Vagina (tissue), 2 donors: ENCODE measurements around the gene KATNAL1. TPM values are rescaled to one million over a fixed set of nuclear protein-coding genes. Genes with fewer than 3 reads are reported as not detected.

Experiments used
- DNase-seq, 2 donors: peaks; one replicate each; pipeline ENCODE4 v3.0.0-alpha.2; 2017; ENCODE audit errors: extremely low spot score in 2 of 2
- H3K27ac ChIP-seq: fragments of 200-600 bp; sonication (generic); one replicate; pipeline ENCODE4 v1.5.1; 2019
- H3K27me3 ChIP-seq: fragments of 200-600 bp; sonication (generic); one replicate; pipeline ENCODE4 v1.5.1; 2019
- H3K36me3 ChIP-seq, 2 donors: fragments of 200-600 bp; sonication (generic); one replicate each; pipeline ENCODE4 v1.5.1; 2017 to 2019
- H3K4me1 ChIP-seq: fragments of 200-600 bp; sonication (generic); one replicate; pipeline ENCODE4 v1.5.1; 2019
- H3K4me3 ChIP-seq, 2 donors: fragments of 200-600 bp; sonication (generic); 1 replicate in 1 of 2; 2 replicates in 1 of 2; pipeline ENCODE4 v1.5.1; 2016 to 2019
- H3K9me3 ChIP-seq: fragments of 200-600 bp; sonication (generic); one replicate; pipeline ENCODE4 v1.5.1; 2019
- POLR2A ChIP-seq, 2 donors: fragments of 450-650 bp; IDR thresholded peaks; one replicate each; pipeline ENCODE4 v1.6.1; 2017; ENCODE audit warnings: antibody characterized with exemption in 2 of 2, mild to moderate bottlenecking in 2 of 2, moderate library complexity in 2 of 2
- POLR2AphosphoS5 ChIP-seq, 2 donors: sonication (generic); formaldehyde crosslinking; IDR thresholded peaks; one replicate each; pipeline ENCODE4 v1.9.0; 2017; ENCODE audit warnings: antibody characterized with exemption in 2 of 2, mild to moderate bottlenecking in 2 of 2, low read depth in 1 of 2; ENCODE audit not compliant: insufficient read depth in 1 of 2
- intact Hi-C: fragments of 100-400 bp; cut with DNase I; formaldehyde crosslinking; loops from one replicate; pipeline ENCODE4 v1.15.1; 2023
- small RNA-seq: library from RNA; depleted of rRNA; stranded (forward); fragments of <200 nt; gene quantifications from one replicate; pipeline ENCODE3, GENCODE V24; 2016
- total RNA-seq: library from RNA; depleted of rRNA; stranded (reverse); fragments of >200 nt; gene quantifications from one replicate; pipeline ENCODE4 v1.2.3, GENCODE V29; 2016
- TF ChIP-seq, protein P1 (sequence below), 3 experiments: fragments of 450-650 bp in 2 of 3; fragments of 200-600 bp in 1 of 3; sonication (generic) in 1 of 3; IDR thresholded peaks; one replicate each; pipeline ENCODE4 v1.5.1; 2017 to 2019; ENCODE audit warnings: antibody characterized with exemption in 3 of 3, mild to moderate bottlenecking in 2 of 3, moderate library complexity in 2 of 3

KATNAL1 gene
- total RNA-seq, 1 donor from 2014 or later = 20.6 TPM

DNA sequence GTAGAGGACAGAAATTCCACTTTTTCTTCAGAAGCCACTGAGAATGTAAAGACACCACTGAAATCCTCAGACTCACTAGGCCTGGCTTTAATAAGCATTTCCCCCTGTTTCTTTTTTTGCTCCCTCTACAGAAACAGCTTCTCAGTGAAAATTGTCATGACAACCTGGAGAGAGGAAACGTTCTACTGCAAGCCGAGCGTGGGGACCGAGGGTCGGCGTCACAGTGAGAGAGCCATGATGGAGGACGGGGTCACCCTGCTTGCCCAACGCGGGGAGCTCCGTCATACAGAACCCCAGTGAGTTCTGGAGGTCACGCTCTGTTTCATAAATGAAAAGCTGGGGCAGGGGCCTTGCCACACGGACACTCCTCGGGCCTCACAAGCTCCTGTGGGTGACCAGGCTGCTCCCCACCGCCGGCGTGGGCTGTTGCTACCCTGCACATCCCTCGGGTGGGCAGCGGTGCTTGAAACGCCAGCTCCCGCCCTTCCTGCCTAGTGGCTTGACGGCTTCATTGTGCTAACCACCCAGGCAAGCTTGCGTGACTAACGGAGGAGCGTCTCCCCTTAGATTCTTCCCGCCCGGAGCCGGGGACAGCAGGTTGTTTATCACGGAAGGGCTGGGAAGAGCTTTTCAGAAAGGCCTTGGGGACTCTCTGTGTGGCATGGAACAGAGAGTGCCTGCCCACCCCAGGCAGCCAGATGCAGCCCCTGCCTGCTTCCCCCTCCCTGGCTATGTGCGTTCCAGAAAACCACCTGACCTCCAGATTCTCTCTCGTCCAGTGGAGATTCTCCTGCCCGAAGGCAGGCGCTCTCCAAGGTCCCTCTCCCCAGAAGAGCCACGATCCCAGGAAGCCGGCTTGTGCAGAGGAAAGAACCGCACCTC, 153.6 kb downstream of the KATNAL1 start:
- TF ChIP-seq POLR2A (IDR thresholded peaks at IDR 0.05) (no peak), POLR2AphosphoS5 (IDR thresholded peaks at IDR 0.05; ENCODE audit: insufficient read depth in 1 of 2, low read depth in 1 of 2) (no peak)
- TF ChIP-seq, protein P1, sequence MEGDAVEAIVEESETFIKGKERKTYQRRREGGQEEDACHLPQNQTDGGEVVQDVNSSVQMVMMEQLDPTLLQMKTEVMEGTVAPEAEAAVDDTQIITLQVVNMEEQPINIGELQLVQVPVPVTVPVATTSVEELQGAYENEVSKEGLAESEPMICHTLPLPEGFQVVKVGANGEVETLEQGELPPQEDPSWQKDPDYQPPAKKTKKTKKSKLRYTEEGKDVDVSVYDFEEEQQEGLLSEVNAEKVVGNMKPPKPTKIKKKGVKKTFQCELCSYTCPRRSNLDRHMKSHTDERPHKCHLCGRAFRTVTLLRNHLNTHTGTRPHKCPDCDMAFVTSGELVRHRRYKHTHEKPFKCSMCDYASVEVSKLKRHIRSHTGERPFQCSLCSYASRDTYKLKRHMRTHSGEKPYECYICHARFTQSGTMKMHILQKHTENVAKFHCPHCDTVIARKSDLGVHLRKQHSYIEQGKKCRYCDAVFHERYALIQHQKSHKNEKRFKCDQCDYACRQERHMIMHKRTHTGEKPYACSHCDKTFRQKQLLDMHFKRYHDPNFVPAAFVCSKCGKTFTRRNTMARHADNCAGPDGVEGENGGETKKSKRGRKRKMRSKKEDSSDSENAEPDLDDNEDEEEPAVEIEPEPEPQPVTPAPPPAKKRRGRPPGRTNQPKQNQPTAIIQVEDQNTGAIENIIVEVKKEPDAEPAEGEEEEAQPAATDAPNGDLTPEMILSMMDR (IDR thresholded peaks at IDR 0.05) = no peak
- no peaks in the 10 kb centered on the region for H3K4me1 ChIP-seq
- H3K27me3 ChIP-seq = no peaks in the 10 kb centered on the region
- intact Hi-C loops = no loop called here
- no peak for DNase-seq
- H3K9me3 ChIP-seq = no peaks in the 10 kb centered on the region
- no peak overlapping the region for H3K4me3 ChIP-seq
- no peak overlapping the region for H3K27ac ChIP-seq
- no peaks in the 10 kb centered on the region for H3K36me3 ChIP-seq

Small RNAs within 50 kb of the gene (small RNA-seq; reads per million reads assigned to genes)
- not detected for gene RNU6-64P

Other genes with a start within 250 kb of the KATNAL1 start
- gene UBE2L5, start 114.9 kb upstream of the KATNAL1 start, total RNA-seq = not detected
- gene HMGB1, start 158.4 kb upstream of the KATNAL1 start, total RNA-seq = 215 TPM